GM18868 (cell line): ENCODE measurements around the gene CCDC191.

Experiments
- ATAC-seq: cut with Tn5 transposase; IDR thresholded peaks from one replicate; pipeline ENCODE4 v1.9.1; 2021; ENCODE audit warnings: mild to moderate bottlenecking, moderate library complexity; ENCODE audit not compliant: unreplicated experiment

CCDC191 gene

GRCh38 chr3:114056130-114057010 is at the start of gene CCDC191, which contains the start of gene QTRT2:
CCDC191 (minus strand) TSS chr3:114056526; CDS start chr3:114056466, 60 bp downstream.
QTRT2 (plus strand) TSS chr3:114056737; CDS start chr3:114065258, 8,521 bp downstream.
- peak; percentile 97 for ATAC-seq

- no peak for ATAC-seq
These were observed 48.1 kb upstream of the CCDC191 start for GRCh38 chr3:114104414-114104813.

- no peak for ATAC-seq
These were observed 47.5 kb upstream of the CCDC191 start for GRCh38 chr3:114103858-114104257.

DNA sequence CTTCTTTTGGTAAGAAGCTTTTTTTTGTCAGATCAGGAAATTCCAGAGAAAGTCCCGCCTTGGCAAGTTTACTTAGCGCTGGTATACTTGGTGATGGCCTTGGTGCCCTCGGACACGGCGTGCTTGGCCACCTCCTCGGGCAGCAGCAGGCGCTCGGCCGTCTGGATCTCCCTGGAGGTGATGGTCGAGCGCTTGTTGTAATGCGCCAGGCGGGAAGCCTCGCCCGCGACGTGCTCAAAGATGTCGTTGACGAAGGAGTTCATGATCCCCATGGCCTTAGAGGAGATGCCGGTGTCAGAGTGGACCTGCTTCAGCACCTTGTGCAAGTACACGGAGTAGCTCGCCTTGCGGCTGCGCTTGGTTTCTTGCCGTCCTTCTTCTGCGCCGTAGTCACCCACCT is 46.9 kb upstream of the CCDC191 start:
- ATAC-seq = no peak

DNA sequence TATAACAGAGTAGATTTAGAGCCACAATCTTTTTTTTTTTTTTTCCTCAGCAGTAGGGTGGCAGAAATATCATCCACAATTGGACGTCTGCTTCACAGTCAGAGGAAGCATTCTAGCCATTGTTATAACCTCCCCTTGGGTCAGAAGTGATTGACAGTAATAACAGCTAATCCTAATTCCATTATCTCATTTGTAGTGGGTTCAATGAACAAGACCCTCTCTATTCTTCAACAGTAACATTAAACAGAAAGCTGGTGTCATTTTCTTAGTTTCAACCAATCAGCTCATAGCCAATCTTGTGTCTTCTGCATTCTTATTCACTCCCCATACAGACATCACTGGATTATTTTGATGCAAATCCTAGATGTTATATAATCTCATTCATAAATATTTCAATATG is 44.8 kb upstream of the CCDC191 start:
- ATAC-seq = no peak

- ATAC-seq = no peak
These were observed 39.5 kb upstream of the CCDC191 start for GRCh38 chr3:114095796-114096195.

GRCh38 chr3:114093596-114093995 is 37.3 kb upstream of the CCDC191 start:
- no peak for ATAC-seq

DNA sequence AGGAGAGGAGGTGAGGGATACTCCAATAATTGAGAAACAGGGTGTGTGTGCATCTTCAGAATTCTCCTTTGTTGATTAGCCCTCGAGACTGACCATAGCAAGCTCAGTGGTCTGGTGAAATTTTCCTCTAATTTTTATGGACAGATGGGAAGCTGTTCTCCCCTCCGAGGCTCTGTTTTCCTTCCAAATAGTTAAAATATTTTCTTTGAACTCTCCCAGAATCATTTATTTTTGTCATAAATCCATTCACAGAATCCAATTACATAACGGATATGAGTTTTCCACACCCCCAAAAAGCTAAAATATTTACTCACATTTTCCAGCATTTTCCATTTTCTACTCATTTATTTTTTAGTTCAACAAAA is 36.7 kb upstream of the CCDC191 start:
- ATAC-seq = no peak

DNA sequence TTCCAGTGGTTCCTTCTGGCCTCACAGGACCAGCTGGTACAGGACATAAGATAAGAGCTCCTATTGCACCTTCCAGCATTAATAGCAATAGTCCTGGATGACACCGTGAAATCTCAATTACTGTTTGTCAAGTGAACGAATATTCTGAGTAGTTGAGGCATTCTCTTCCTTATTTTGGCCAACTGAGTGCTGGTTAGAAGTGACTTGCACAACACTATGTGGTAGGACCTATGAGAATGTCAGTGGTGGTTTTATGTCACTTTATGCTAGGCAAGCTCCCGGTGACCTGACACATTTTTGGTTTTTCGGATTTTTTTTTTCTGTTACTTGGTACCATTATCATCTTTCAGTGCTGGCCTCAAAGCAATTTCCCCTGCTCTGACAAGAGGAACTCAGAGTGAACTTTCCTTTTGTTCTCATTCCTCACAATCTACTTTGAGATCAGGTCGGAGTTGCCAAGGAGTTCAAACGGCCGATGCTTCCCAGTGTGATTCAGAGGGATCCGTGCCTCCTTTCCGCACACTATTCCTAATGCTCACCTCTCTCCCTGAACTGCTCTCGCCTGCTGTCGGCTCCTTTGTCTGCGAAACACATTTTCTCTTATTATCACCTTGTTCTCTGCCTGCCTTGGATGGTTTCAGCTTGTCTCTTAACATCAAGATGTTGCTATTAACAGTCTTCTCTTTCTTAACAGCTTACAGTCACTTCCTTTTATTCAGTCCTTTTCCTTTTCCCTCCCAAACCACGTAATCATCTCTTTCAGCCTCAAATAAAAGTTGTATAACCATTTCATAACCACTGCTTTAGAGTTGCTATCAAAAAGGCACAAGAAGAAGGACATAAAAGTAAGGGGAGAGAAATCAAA is 36.1 kb upstream of the CCDC191 start:
- ATAC-seq = no peak

GRCh38 chr3:114089675-114090074 is 33.3 kb upstream of the CCDC191 start:
- ATAC-seq = no peak

- no peak for ATAC-seq
These were observed 30.0 kb upstream of the CCDC191 start for GRCh38 chr3:114086356-114086755.

GRCh38 chr3:114083112-114083511 is 26.8 kb upstream of the CCDC191 start:
- ATAC-seq = no peak

- no peak for ATAC-seq
These were observed 24.7 kb upstream of the CCDC191 start for GRCh38 chr3:114081037-114081436.

DNA sequence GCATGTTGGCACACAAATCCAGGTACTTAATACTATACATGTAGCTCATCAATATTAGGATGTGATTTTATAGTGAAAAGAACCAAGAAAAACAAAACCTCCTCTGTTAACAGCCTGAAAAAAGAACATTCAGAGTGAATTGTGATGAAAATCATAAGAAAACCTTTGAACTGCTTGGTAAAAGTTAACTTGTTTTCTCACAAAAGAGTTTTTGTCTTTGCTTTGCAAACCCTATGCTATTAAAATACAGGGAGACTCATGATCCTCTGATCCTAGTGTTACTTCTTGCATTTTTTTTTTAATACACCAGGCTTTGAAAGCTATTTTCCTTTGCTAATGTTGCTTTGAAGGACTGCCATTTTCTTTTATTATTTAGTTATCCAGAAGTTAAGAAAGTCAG is 23.9 kb upstream of the CCDC191 start:
- no peak for ATAC-seq

DNA sequence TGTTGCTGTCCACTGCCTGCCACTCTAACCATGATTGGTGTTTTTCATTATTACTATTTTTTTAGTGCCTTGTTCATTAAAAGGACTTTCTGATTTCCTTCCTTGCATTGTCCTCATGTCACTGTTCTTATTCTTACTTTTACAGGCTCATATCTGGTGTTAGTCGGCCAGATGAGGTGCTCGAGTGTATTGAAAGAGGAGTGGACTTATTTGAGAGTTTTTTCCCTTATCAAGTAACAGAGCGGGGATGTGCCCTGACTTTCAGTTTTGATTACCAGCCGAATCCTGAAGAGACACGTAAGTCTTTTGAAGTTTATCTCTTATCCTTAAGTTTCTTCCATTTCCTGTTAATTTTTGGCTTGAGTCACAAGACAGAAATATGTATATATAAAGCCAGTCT is 23.4 kb upstream of the CCDC191 start:
- ATAC-seq = no peak

GRCh38 chr3:114078126-114078525 is 21.8 kb upstream of the CCDC191 start:
- ATAC-seq = no peak

GRCh38 chr3:114076711-114077110 is 20.4 kb upstream of the CCDC191 start:
- no peak for ATAC-seq

GRCh38 chr3:114071786-114072185 is 15.5 kb upstream of the CCDC191 start:
- ATAC-seq = no peak

DNA sequence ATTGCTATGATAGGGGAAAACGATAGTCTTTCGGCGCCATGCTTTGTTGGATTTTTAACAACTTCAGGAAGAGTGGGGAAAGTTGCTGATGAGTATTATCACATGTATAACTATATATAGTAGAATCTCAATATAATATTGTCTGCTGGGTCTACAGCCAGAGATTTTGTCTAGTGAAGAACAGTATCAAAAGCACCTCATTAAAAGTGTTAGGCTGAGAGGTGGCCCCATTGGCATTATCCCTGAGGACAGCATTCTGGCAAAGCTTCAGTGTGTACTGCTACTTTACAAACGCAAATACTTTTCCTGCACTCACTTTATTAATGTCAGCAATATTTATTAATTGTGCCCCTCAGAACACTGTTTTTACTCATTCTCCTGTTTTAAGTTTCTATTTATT is 12.0 kb upstream of the CCDC191 start:
- no peak for ATAC-seq

- ATAC-seq = no peak
These were observed 11.5 kb upstream of the CCDC191 start for GRCh38 chr3:114067804-114068203.

- ATAC-seq = no peak
These were observed 4.8 kb upstream of the CCDC191 start for GRCh38 chr3:114060906-114061655.
